Measurements from ENCODE around the gene OLFM4.

The OLFM4 gene, protein sequence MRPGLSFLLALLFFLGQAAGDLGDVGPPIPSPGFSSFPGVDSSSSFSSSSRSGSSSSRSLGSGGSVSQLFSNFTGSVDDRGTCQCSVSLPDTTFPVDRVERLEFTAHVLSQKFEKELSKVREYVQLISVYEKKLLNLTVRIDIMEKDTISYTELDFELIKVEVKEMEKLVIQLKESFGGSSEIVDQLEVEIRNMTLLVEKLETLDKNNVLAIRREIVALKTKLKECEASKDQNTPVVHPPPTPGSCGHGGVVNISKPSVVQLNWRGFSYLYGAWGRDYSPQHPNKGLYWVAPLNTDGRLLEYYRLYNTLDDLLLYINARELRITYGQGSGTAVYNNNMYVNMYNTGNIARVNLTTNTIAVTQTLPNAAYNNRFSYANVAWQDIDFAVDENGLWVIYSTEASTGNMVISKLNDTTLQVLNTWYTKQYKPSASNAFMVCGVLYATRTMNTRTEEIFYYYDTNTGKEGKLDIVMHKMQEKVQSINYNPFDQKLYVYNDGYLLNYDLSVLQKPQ

DNA sequence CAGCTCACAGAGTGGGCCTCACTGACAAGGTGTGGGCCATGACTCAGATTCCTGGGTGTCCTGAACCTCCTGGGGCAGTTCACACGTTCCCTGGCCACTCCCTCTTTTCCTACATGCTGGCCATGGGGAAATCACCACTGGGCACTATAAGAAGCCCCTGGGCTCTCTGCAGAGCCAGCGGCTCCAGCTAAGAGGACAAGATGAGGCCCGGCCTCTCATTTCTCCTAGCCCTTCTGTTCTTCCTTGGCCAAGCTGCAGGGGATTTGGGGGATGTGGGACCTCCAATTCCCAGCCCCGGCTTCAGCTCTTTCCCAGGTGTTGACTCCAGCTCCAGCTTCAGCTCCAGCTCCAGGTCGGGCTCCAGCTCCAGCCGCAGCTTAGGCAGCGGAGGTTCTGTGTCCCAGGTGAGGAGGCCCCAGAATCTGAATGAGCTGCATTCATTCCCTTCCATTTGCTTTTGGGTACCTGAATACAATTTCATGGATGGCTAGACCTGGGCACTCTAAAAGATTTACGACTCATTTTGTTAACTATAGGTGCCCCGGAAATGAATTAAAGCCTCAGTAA, at the start of gene OLFM4:
Gene OLFM4 (plus strand): TSS at position 177 of the 567 bp plus-strand sequence. CDS start 24 bp downstream, at position 201.
- DNase-seq (ENCODE audit: low spot score in 2 of 2) = no peak
- Histone ChIP-seq H3K4me3 (no peak within 1 kb of the TSS), H3K9me3 (no peaks in the 10 kb centered on the region), H3K27me3 (ENCODE audit: low read depth) (peaks cover 16% of the 10 kb centered on the region), H3K36me3 (replicated peaks) (no peaks in the 10 kb centered on the region), H3K4me1 (no peaks in the 10 kb centered on the region)
- in situ Hi-C loops (cut with MboI; ENCODE audit: low sequenced_read_pairs) = no loop called here

DNA sequence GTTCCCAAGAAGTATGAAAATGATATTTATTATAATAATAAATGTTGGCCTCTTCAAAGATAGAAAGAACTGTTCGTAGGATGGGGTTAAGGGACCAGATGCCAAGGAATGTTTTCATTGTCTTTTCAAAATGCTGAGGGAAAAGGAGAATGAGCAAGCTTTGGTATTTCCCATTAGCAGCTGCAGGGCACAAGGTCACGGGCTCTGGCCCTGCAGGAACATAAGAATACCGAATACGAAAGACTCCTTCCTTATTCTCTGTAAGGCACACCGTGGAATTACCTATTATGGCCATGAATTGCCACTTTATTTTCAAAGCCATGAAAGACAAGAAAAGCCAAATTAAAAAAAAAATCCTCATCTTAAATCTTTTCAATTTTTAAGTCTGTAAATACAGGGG, 49.6 kb upstream of the OLFM4 start:
- no peak for DNase-seq (ENCODE audit: low spot score in 2 of 2)
- Histone ChIP-seq H3K27me3 (ENCODE audit: low read depth) (peaks cover 21% of the 10 kb centered on the region; the same call in 1 of the 2 replicates), H3K9me3 (no peaks in the 10 kb centered on the region), H3K36me3 (replicated peaks) (no peaks in the 10 kb centered on the region), H3K4me3 (no peak overlapping the region), H3K4me1 (no peaks in the 10 kb centered on the region)
- in situ Hi-C loops (cut with MboI; ENCODE audit: low sequenced_read_pairs) = no loop called here

DNA sequence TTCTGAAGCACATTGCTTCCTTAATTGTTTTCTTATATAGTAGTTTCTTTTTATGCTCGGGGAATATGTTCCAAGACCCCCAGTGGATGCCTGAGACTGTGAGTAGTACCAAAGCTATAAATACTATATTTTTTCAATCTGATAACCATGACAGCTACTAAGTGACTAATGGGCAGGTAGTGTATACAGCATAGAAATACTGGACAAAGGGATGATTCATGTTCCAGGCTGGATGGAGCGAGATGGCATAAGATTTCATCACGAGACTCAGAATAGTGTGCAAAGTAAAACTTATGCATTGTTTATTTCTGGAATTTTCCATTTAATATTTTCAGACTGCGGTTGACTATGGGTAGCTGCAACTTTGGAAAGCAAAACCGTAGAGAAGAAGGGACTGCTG, 47.9 kb upstream of the OLFM4 start:
- Histone ChIP-seq H3K9me3 (no peaks in the 10 kb centered on the region), H3K4me3 (no peak overlapping the region), H3K27me3 (ENCODE audit: low read depth) (peaks cover 21% of the 10 kb centered on the region; the same call in 1 of the 2 replicates), H3K4me1 (no peaks in the 10 kb centered on the region), H3K36me3 (replicated peaks) (no peaks in the 10 kb centered on the region)
- DNase-seq (ENCODE audit: low spot score in 2 of 2) = no peak
- in situ Hi-C loops (cut with MboI; ENCODE audit: low sequenced_read_pairs) = no loop called here

DNA sequence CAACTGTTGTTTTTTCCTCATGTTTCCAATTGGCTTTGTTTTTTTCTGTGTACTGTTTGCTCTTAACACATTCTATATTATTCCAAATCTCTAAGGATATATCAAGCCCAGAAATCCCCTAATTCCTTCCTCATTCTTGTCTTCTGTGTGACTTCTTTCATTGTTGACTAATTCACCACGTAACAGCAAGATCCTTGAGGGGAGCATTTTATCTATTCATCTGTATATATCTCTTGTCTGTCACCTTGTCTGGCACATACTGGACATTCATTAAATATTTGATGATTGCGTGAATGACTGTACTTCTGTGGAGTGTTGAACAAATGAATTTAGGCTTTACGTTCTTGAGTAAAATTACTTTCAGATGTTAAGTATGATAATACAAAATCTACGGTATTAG, 44.8 kb upstream of the OLFM4 start:
- no peak overlapping the region for H3K4me3 ChIP-seq
- H3K27me3 ChIP-seq (ENCODE audit: low read depth) = peaks cover 21% of the 10 kb centered on the region; the same call in 1 of the 2 replicates
- in situ Hi-C loops (cut with MboI; ENCODE audit: low sequenced_read_pairs) = no loop called here
- no peak for DNase-seq (ENCODE audit: low spot score in 2 of 2)
- H3K36me3 ChIP-seq (replicated peaks) = no peaks in the 10 kb centered on the region
- H3K4me1 ChIP-seq = no peaks in the 10 kb centered on the region
- H3K9me3 ChIP-seq = no peaks in the 10 kb centered on the region

DNA sequence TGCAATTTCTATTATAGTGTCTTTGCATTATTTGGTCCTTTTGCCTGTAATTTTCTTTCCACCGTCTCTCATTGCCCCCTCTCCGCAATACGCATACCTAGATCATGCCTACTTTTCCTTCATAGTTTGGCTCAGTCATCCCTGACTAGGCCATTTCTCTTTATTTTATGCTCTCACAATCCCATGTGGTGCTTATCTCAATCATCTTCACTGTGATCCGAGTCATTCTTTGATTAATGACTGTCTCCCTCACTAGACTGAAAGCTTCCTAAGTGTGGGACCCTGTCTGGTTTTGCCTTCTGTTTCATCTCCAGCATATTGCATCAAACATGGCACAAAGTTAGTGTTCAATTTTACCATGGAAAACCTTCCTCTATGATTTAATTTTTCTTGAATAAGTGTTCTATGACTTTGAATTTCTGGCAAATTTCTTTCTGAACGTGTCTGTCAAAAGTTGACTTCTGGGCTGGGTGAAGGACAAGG, 43.7 kb upstream of the OLFM4 start:
- peaks cover 18% of the 10 kb centered on the region; the same call in 1 of the 2 replicates for H3K27me3 ChIP-seq (ENCODE audit: low read depth)
- in situ Hi-C loops (cut with MboI; ENCODE audit: low sequenced_read_pairs) = no loop called here
- no peak for DNase-seq (ENCODE audit: low spot score in 2 of 2)

DNA sequence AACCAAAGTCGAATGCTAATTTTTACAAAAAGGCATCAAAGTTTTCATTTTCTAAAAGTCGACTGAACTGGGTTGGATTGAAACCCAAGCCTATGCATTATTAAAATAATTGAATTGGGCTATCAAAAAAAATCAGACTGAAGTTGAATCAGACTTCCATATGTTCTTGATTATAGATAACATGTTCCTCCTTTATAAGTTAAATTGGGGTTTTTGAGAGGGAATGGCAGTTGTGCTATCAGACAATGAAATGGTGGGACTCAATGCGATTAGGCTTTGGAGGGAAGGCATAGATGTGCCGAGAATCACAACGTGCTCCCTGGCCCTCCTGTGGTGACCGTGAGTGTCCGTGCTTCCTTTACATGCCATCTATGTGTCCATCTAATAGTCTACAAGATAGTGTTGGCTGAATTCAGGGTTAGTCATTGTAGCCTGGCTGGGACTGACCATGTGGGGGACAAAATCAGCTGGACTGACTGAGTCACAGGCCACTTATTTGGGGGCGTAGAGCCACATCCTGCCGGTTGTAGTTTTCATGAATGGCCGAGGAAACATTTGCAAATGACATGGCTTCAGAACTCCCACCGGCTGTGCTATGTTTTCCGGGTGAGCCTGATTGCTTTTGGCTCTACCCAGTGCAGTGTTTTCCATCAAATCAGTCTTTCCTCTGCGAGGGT, 37.1 kb upstream of the OLFM4 start:
- Histone ChIP-seq H3K4me1 (no peaks in the 10 kb centered on the region), H3K36me3 (replicated peaks) (no peaks in the 10 kb centered on the region), H3K9me3 (no peaks in the 10 kb centered on the region), H3K27me3 (ENCODE audit: low read depth) (peaks cover 6% of the 10 kb centered on the region), H3K4me3 (no peak overlapping the region)
- in situ Hi-C loops (cut with MboI; ENCODE audit: low sequenced_read_pairs) = no loop called here
- DNase-seq (ENCODE audit: low spot score in 2 of 2) = no peak

More for the DNA sequence above, 43.7 kb upstream of the OLFM4 start:
- H3K4me1 ChIP-seq = no peaks in the 10 kb centered on the region
- H3K4me3 ChIP-seq = no peak overlapping the region
- H3K9me3 ChIP-seq = no peaks in the 10 kb centered on the region
- H3K36me3 ChIP-seq (replicated peaks) = no peaks in the 10 kb centered on the region

DNA sequence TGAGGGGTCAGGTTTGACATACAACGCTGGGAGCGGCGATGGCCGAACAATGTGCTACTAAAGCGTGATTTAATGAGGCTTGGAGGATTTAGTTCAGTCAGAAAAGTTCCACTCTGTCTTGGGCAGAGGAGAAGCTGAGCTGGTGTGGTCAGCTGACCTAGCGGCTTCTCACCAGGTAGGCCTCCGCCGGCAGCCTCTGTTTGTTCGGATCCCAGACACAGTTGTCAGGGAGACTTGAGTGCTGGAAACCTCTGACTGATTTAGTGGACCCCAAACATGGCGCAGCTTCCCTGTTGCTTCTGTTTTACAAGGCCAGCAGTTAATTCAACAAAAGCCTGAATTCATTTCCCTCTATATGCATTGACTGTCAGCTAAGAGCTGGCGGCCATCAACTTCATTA, 36.5 kb upstream of the OLFM4 start:
- DNase-seq (ENCODE audit: low spot score in 2 of 2) = no peak
- H3K27me3 ChIP-seq (ENCODE audit: low read depth) = peaks cover 3% of the 10 kb centered on the region; the same call in 1 of the 2 replicates
- no peaks in the 10 kb centered on the region for H3K4me1 ChIP-seq
- no peaks in the 10 kb centered on the region for H3K9me3 ChIP-seq
- no peak overlapping the region for H3K4me3 ChIP-seq
- no peaks in the 10 kb centered on the region for H3K36me3 ChIP-seq (replicated peaks)
- in situ Hi-C loops (cut with MboI; ENCODE audit: low sequenced_read_pairs) = no loop called here

DNA sequence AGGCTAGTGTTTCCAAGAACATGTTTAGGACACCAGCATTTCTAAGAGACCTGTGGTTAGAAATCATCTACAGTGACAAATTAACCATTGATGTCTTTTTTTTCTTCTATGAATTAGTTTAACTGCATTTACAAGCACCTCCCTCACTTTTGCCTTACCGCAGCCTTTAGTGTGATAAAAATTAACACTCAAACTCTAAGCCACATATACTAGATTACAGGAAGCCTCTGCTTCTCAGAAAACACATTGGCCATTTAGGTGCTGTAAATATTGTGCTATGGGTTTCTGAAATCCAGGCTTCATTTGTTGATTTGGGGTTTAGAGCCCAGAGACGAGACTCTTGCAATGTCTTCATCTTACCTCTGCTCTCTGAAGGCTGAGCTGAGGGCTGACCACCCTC, 34.6 kb upstream of the OLFM4 start:
- H3K4me1 ChIP-seq = no peaks in the 10 kb centered on the region
- H3K27me3 ChIP-seq (ENCODE audit: low read depth) = peaks cover 3% of the 10 kb centered on the region; the same call in 1 of the 2 replicates
- no peaks in the 10 kb centered on the region for H3K36me3 ChIP-seq (replicated peaks)
- in situ Hi-C loops (cut with MboI; ENCODE audit: low sequenced_read_pairs) = no loop called here
- H3K4me3 ChIP-seq = no peak overlapping the region
- H3K9me3 ChIP-seq = no peaks in the 10 kb centered on the region
- no peak for DNase-seq (ENCODE audit: low spot score in 2 of 2)

DNA sequence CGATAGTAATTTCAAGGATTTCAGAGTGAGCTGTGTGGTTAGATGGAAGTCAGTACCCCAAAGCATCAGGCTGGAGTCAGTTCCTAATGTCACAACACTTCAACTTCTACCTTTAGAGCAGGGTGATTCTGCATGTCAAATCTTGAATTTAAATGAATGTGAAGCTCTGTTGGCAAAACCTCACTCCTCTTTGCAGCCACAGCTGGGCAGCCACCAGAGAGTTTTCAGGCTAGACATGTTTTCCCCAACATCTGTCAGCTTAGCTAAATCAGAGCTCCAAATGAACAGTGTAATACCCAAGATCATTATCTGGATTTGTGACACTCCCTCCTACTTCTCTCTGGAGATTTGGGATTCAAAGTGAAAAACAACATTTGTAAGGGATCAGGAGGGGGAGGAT, 33.7 kb upstream of the OLFM4 start:
- no peak overlapping the region for H3K4me3 ChIP-seq
- H3K36me3 ChIP-seq (replicated peaks) = no peaks in the 10 kb centered on the region
- peaks cover 3% of the 10 kb centered on the region; the same call in 1 of the 2 replicates for H3K27me3 ChIP-seq (ENCODE audit: low read depth)
- H3K4me1 ChIP-seq = no peaks in the 10 kb centered on the region
- in situ Hi-C loops (cut with MboI; ENCODE audit: low sequenced_read_pairs) = no loop called here
- DNase-seq (ENCODE audit: low spot score in 2 of 2) = no peak
- no peaks in the 10 kb centered on the region for H3K9me3 ChIP-seq

DNA sequence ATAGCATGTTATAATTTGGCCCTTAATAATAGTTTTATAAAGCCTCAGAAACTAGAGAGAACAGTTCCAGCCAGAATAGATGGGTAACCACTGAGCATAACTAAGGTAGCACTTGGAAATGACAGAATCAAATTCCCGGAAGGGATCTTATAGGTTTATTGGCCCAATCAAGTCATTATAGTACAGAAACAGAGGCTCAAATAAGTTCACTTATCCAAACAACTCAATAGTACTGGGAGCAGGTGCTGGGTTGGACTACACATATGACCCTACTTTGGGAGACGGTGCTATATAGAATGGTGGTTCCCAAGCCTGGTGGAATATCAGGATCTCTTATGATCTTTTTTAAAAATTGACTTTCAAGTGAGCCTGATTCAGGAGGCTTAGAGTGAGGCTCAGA, 32.7 kb upstream of the OLFM4 start:
- in situ Hi-C loops (cut with MboI; ENCODE audit: low sequenced_read_pairs) = no loop called here
- Histone ChIP-seq H3K4me1 (no peaks in the 10 kb centered on the region), H3K9me3 (no peaks in the 10 kb centered on the region), H3K27me3 (ENCODE audit: low read depth) (peaks cover 6% of the 10 kb centered on the region; the same call in 1 of the 2 replicates), H3K36me3 (replicated peaks) (no peaks in the 10 kb centered on the region), H3K4me3 (no peak overlapping the region)
- DNase-seq (ENCODE audit: low spot score in 2 of 2) = no peak

DNA sequence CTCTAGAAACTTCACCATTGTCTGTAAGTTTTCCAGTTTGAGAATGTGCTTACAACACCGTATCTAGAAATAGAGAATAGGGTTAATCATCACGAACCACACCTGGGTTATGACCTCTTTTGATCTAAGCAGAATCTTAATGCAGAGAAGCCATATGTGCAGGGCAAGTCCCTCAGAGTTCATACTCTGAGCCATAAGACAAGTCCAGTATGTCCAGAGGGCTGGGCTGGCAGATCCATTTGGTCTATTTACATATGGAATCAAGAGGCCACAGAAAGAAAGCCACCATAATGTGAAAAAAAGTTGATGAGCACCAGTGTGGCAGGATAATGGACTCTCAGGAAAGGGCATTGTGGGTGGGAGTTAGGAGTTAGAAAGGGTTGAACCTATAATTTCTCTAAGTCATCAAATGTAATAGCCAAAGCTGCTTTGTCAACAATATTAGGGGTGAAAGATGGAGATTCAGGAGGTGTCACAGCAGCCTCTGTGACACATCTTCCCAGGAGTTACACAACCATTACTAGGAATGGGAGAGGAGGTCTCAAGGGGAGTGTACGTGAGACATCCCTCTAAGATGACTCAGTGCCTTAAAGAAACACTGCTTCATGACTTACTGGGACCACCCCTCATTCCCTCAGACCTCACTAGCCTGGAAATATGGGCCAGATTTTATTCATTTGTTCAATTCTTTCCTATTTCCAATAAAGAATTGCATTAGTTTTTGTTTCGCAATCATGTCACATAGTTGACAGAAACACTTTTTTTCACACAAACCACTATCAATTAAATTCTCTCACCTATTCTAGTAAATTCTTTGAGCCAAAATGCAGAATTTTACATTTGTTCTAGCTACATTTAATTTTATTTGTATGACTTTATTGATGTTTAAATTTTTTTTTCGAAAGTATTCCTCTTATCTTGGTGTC, 30.4 kb upstream of the OLFM4 start:
- no peaks in the 10 kb centered on the region for H3K4me1 ChIP-seq
- H3K9me3 ChIP-seq = no peaks in the 10 kb centered on the region; the same call in 1 of the 2 replicates
- in situ Hi-C loops (cut with MboI; ENCODE audit: low sequenced_read_pairs) = no loop called here
- no peaks in the 10 kb centered on the region for H3K36me3 ChIP-seq (replicated peaks)
- peaks cover 18% of the 10 kb centered on the region for H3K27me3 ChIP-seq (ENCODE audit: low read depth)
- DNase-seq (ENCODE audit: low spot score in 2 of 2) = no peak
- no peak overlapping the region for H3K4me3 ChIP-seq

DNA sequence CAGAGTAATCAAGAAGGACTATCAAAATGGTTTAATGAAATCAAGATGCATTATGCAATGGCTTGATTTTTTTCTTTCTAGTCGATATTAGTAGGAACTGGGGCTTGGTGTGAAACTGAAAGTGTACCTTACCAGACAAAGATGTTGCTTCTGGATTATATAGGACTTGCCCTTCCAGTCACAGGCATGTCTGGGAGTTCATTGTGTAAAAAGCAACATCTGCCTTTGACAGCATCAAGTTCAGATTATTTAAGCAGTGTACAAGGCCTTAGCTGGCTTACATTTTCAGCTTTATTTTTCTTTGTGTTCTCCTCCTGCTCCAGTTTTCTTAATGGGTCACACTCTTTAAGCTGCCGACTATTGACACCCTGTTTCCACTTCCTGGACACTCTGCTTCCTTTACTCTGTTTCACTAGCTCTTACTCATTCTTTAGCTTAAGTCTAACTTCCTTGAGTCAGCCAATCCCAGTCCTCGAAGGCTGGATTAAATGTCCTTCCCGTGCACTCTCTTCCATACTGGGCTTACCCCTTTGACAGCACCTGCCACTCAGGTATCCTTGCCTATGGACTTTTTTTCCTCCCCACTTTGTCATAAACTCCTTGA, 29.4 kb upstream of the OLFM4 start:
- Histone ChIP-seq H3K36me3 (replicated peaks) (no peaks in the 10 kb centered on the region), H3K27me3 (ENCODE audit: low read depth) (peaks cover 18% of the 10 kb centered on the region), H3K9me3 (no peaks in the 10 kb centered on the region; the same call in 1 of the 2 replicates), H3K4me1 (no peaks in the 10 kb centered on the region), H3K4me3 (no peak overlapping the region)
- in situ Hi-C loops (cut with MboI; ENCODE audit: low sequenced_read_pairs) = no loop called here
- DNase-seq (ENCODE audit: low spot score in 2 of 2) = no peak
